Measurements from ENCODE around the gene LUZP2.

DNA sequence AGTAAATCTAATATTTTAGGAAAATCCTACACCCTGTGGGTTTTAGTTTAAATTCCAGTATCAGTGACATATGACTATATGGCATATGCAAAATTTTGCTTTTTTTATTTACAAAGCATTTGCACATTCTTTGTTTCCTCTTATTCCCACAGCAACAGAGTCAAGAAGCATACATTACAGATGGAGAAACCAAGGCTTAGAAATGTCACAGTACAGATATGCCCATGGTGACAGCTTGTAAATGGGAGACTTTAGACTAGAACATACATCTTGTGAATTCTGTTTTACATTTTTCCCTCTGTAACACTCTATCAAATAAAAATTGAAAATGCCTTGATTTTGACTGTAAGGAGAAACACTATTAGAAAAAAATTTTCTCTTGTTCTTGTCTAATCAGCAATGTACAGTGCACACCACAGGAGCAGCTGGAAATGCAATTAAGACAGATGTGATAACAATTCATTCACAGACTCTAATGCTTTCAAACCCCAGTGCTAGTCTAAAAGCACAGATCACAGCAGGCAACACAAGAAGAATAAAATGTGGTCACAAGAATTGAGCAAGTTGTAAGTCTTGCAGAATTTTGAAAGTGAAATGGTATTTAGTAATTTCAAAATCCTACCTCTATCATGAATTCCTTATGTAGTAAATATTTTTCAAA is 375.9 kb downstream of the LUZP2 start:
- no peak for TF ChIP-seq FOXJ3 (CRISPR knock-in tag; IDR thresholded peaks at IDR 0.05; ENCODE audit: borderline replicate concordance)
- TF ChIP-seq, protein P1, sequence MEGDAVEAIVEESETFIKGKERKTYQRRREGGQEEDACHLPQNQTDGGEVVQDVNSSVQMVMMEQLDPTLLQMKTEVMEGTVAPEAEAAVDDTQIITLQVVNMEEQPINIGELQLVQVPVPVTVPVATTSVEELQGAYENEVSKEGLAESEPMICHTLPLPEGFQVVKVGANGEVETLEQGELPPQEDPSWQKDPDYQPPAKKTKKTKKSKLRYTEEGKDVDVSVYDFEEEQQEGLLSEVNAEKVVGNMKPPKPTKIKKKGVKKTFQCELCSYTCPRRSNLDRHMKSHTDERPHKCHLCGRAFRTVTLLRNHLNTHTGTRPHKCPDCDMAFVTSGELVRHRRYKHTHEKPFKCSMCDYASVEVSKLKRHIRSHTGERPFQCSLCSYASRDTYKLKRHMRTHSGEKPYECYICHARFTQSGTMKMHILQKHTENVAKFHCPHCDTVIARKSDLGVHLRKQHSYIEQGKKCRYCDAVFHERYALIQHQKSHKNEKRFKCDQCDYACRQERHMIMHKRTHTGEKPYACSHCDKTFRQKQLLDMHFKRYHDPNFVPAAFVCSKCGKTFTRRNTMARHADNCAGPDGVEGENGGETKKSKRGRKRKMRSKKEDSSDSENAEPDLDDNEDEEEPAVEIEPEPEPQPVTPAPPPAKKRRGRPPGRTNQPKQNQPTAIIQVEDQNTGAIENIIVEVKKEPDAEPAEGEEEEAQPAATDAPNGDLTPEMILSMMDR (IDR thresholded peaks at IDR 0.05), result no peak
- TF ChIP-seq NR2C2 (CRISPR knock-in tag; IDR thresholded peaks at IDR 0.05), result no peak
- no peak for TF ChIP-seq SP1 (CRISPR knock-in tag; conservative IDR thresholded peaks at IDR 0.05)
- TF ChIP-seq, protein P2, sequence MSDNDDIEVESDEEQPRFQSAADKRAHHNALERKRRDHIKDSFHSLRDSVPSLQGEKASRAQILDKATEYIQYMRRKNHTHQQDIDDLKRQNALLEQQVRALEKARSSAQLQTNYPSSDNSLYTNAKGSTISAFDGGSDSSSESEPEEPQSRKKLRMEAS (CRISPR knock-in tag; IDR thresholded peaks at IDR 0.05), result no peak
- no peak for TF ChIP-seq CREB1 (CRISPR knock-in tag; IDR thresholded peaks at IDR 0.05)
- TF ChIP-seq CREM (CRISPR knock-in tag; IDR thresholded peaks at IDR 0.05), result no peak
- TF ChIP-seq FOXP1 (CRISPR knock-in tag; IDR thresholded peaks at IDR 0.05; ENCODE audit: borderline replicate concordance), result no peak
- TF ChIP-seq, protein P3, sequence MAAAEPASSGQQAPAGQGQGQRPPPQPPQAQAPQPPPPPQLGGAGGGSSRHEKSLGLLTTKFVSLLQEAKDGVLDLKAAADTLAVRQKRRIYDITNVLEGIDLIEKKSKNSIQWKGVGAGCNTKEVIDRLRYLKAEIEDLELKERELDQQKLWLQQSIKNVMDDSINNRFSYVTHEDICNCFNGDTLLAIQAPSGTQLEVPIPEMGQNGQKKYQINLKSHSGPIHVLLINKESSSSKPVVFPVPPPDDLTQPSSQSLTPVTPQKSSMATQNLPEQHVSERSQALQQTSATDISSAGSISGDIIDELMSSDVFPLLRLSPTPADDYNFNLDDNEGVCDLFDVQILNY (CRISPR knock-in tag; IDR thresholded peaks at IDR 0.05), result no peak
- no peak for TF ChIP-seq SMAD3 (CRISPR knock-in tag; IDR thresholded peaks at IDR 0.05; ENCODE audit: borderline replicate concordance)
- TF ChIP-seq, protein P4, sequence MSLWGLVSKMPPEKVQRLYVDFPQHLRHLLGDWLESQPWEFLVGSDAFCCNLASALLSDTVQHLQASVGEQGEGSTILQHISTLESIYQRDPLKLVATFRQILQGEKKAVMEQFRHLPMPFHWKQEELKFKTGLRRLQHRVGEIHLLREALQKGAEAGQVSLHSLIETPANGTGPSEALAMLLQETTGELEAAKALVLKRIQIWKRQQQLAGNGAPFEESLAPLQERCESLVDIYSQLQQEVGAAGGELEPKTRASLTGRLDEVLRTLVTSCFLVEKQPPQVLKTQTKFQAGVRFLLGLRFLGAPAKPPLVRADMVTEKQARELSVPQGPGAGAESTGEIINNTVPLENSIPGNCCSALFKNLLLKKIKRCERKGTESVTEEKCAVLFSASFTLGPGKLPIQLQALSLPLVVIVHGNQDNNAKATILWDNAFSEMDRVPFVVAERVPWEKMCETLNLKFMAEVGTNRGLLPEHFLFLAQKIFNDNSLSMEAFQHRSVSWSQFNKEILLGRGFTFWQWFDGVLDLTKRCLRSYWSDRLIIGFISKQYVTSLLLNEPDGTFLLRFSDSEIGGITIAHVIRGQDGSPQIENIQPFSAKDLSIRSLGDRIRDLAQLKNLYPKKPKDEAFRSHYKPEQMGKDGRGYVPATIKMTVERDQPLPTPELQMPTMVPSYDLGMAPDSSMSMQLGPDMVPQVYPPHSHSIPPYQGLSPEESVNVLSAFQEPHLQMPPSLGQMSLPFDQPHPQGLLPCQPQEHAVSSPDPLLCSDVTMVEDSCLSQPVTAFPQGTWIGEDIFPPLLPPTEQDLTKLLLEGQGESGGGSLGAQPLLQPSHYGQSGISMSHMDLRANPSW (CRISPR knock-in tag; conservative IDR thresholded peaks at IDR 0.05; ENCODE audit: low read depth), result no peak
- TF ChIP-seq, protein P5, sequence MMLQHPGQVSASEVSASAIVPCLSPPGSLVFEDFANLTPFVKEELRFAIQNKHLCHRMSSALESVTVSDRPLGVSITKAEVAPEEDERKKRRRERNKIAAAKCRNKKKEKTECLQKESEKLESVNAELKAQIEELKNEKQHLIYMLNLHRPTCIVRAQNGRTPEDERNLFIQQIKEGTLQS (CRISPR knock-in tag; conservative IDR thresholded peaks at IDR 0.05), result no peak
- no peak for TF ChIP-seq ETV6 (CRISPR knock-in tag; IDR thresholded peaks at IDR 0.05)
